Measurements from ENCODE around the gene PDE3A.
"Not testable (repeated sequence)": the region's sequence is repeated elsewhere in the genome, so short reads cannot be mapped to it uniquely, and the experiment has no call there.

PDE3A gene

GRCh38 chr12:20368114-20368650 lies at the start of gene PDE3A:
Gene PDE3A (plus strand): TSS chr12:20368537. CDS start chr12:20369285, 748 bp downstream.
- no peak for DNase-seq

GRCh38 chr12:20319366-20319765 lies 49.0 kb upstream of the PDE3A start:
- no peak for DNase-seq

GRCh38 chr12:20320552-20320951 lies 47.8 kb upstream of the PDE3A start:
- no peak for DNase-seq

GRCh38 chr12:20330826-20331505 lies 37.4 kb upstream of the PDE3A start:
- not testable (repeated sequence) for DNase-seq

GRCh38 chr12:20339060-20339459 lies 29.3 kb upstream of the PDE3A start:
- no peak for DNase-seq

- DNase-seq: no peak
Measured at GRCh38 chr12:20342111-20342510, 26.2 kb upstream of the PDE3A start.

- no peak for DNase-seq
Measured at GRCh38 chr12:20345866-20346265, 22.5 kb upstream of the PDE3A start.

GRCh38 chr12:20350026-20350425 lies 18.3 kb upstream of the PDE3A start:
- no peak for DNase-seq

- no peak for DNase-seq
Measured at GRCh38 chr12:20350495-20350894, 17.8 kb upstream of the PDE3A start.

- DNase-seq: no peak
Measured at GRCh38 chr12:20351406-20351805, 16.9 kb upstream of the PDE3A start.

- DNase-seq: no peak
Measured at GRCh38 chr12:20356048-20356447, 12.3 kb upstream of the PDE3A start.

- DNase-seq: no peak
Measured at GRCh38 chr12:20360407-20360806, 7.9 kb upstream of the PDE3A start.

GRCh38 chr12:20361416-20361815 lies 6.9 kb upstream of the PDE3A start:
- DNase-seq: no peak

- DNase-seq: no peak
Measured at GRCh38 chr12:20364501-20364900, 3.8 kb upstream of the PDE3A start.

GRCh38 chr12:20366776-20367409 lies 1.4 kb upstream of the PDE3A start:
- DNase-seq: no peak

- DNase-seq: no peak
Measured at GRCh38 chr12:20367583-20368113, 689 bp upstream of the PDE3A start.

- no peak for DNase-seq
Measured at GRCh38 chr12:20368651-20369304, 441 bp downstream of the PDE3A start.

GRCh38 chr12:20369305-20370013 lies 1.1 kb downstream of the PDE3A start:
- DNase-seq: no peak

- no peak for DNase-seq
Measured at GRCh38 chr12:20370014-20370386, 1.7 kb downstream of the PDE3A start.

- DNase-seq: no peak
Measured at GRCh38 chr12:20370866-20371519, 2.7 kb downstream of the PDE3A start.

GRCh38 chr12:20372326-20373096 lies 4.2 kb downstream of the PDE3A start:
- DNase-seq: no peak

- no peak for DNase-seq
Measured at GRCh38 chr12:20374795-20375194, 6.5 kb downstream of the PDE3A start.

All from RPMI8226 (cell line).